Calu3 (cell line): ENCODE results near the gene C5orf46. TPM values are rescaled to one million over a fixed set of nuclear protein-coding genes. Genes with fewer than 3 reads are reported as not detected.

Experiments
- BruUV-seq: library from RNA; stranded (reverse); fragments of 400-500 nt; replicated peaks from 2 replicates; lab custom pipeline; 2021; lab: Mats Ljungman, UMichigan
- CTCF ChIA-PET: fragments of 300-600 bp; sonication (Branson Sonifier 250); formaldehyde crosslinking; loops from one replicate; lab custom pipeline; 2022; ENCODE audit warnings: antibody characterized with exemption; lab: Charles Lee
- DNase-seq: peaks from one replicate; pipeline ENCODE4 v3.0.0; 2022
- H3K27ac Mint-ChIP-seq: one replicate; pipeline ENCODE4 v1.8.0; 2022; ENCODE audit warnings: mixed read lengths; ENCODE audit not compliant: unreplicated experiment
- H3K27me3 Mint-ChIP-seq: one replicate; pipeline ENCODE4 v1.8.0; 2022; ENCODE audit warnings: mixed read lengths; ENCODE audit not compliant: unreplicated experiment
- H3K36me3 Mint-ChIP-seq: one replicate; pipeline ENCODE4 v1.8.0; 2022; ENCODE audit warnings: mild to moderate bottlenecking, moderate library complexity, mixed read lengths; ENCODE audit not compliant: insufficient read depth, unreplicated experiment
- H3K4me1 Mint-ChIP-seq: one replicate; pipeline ENCODE4 v1.8.0; 2022; ENCODE audit warnings: mild to moderate bottlenecking, low read depth, mixed read lengths; ENCODE audit not compliant: unreplicated experiment
- H3K4me3 Mint-ChIP-seq: one replicate; pipeline ENCODE4 v1.8.0; 2022; ENCODE audit warnings: mild to moderate bottlenecking, low read depth, moderate library complexity, mixed read lengths; ENCODE audit not compliant: unreplicated experiment
- H3K9me3 Mint-ChIP-seq: one replicate; pipeline ENCODE4 v1.8.0; 2022; ENCODE audit warnings: low read depth, mixed read lengths; ENCODE audit not compliant: unreplicated experiment
- CTCF ChIP-seq: fragments of 200-600 bp; IDR thresholded peaks from one replicate; pipeline ENCODE4 v1.8.0; 2022; ENCODE audit warnings: antibody characterized with exemption; ENCODE audit not compliant: unreplicated experiment
- intact Hi-C: fragments of 100-400 bp; cut with micrococcal nuclease; formaldehyde crosslinking; loops from one replicate; pipeline ENCODE4 v1.10.0; 2022; ENCODE audit not compliant: unreplicated experiment
- total RNA-seq: library from RNA; stranded (reverse); gene quantifications from 2 replicates; pipeline ENCODE4 v1.2.3, GENCODE V29; 2022

C5orf46 gene
- total RNA-seq, 1 experiment from 2014 or later = 0.97 TPM

- DNase-seq = no peak
- BruUV-seq = no TSS peak
- Mint-ChIP-seq H3K4me1 (peaks cover 65% of the 10 kb centered on the region), H3K27me3 (no peaks in the 10 kb centered on the region), H3K27ac (peak overlapping the region; percentile 35), H3K9me3 (peaks cover 4% of the 10 kb centered on the region), H3K36me3 (peaks cover 6% of the 10 kb centered on the region), H3K4me3 (no peak overlapping the region)
- TF ChIP-seq CTCF = no peak
- CTCF ChIA-PET = interaction anchor here (1.0 kb wide), 1 partner anchor 9 kb away, joined by 3 read pairs; no protein-coding TSS in a partner anchor
- intact Hi-C loops = no loop called here
These were observed 10.5 kb downstream of the C5orf46 start for GRCh38 chr5:147895864-147896263.

- no peak for TF ChIP-seq CTCF
- BruUV-seq = no TSS peak
- Mint-ChIP-seq H3K4me1 (peaks cover 53% of the 10 kb centered on the region), H3K27me3 (no peaks in the 10 kb centered on the region), H3K4me3 (no peak overlapping the region), H3K9me3 (peaks cover 4% of the 10 kb centered on the region), H3K36me3 (peaks cover 6% of the 10 kb centered on the region), H3K27ac (peak overlapping the region; percentile 85)
- CTCF ChIA-PET = no interaction called here
- intact Hi-C loops = no loop called here
- peak; percentile 9 for DNase-seq
These were observed 12.5 kb downstream of the C5orf46 start for GRCh38 chr5:147893820-147894219.

- H3K4me3 Mint-ChIP-seq = no peak overlapping the region
- BruUV-seq = no TSS peak
- peaks cover under 1% of the 10 kb centered on the region for H3K9me3 Mint-ChIP-seq
- CTCF ChIA-PET = no interaction called here
- peak overlapping the region; percentile 85 for H3K27ac Mint-ChIP-seq
- no peak for TF ChIP-seq CTCF
- H3K36me3 Mint-ChIP-seq = peaks cover 6% of the 10 kb centered on the region
- no peaks in the 10 kb centered on the region for H3K27me3 Mint-ChIP-seq
- intact Hi-C loops = no loop called here
- peaks cover 42% of the 10 kb centered on the region for H3K4me1 Mint-ChIP-seq
- DNase-seq = peak; percentile 63
These were observed 13.5 kb downstream of the C5orf46 start for GRCh38 chr5:147892696-147893296.

- Mint-ChIP-seq H3K27me3 (no peaks in the 10 kb centered on the region), H3K27ac (no peak overlapping the region), H3K36me3 (peaks cover 5% of the 10 kb centered on the region), H3K4me1 (peaks cover 22% of the 10 kb centered on the region), H3K9me3 (no peaks in the 10 kb centered on the region), H3K4me3 (no peak overlapping the region)
- TF ChIP-seq CTCF = no peak
- CTCF ChIA-PET = interaction anchor here (0.6 to 2.3 kb wide), 3 partner anchors 29 to 260 kb away, joined by 3 to 20 read pairs (median 4); no protein-coding TSS in a partner anchor
- BruUV-seq = no TSS peak
- no peak for DNase-seq
- intact Hi-C loops = loop anchor here (1.0 to 2.0 kb wide), 3 partner anchors 31 to 219 kb away; no protein-coding TSS in a partner anchor
These were observed 18.4 kb downstream of the C5orf46 start for GRCh38 chr5:147887930-147888329.
